Upper lobe of left lung (tissue), 6 donors: ENCODE measurements around the gene PRR5. TPM values are rescaled to one million over a fixed set of nuclear protein-coding genes. Genes with fewer than 3 reads are reported as not detected.
"Not testable (repeated sequence)": the region's sequence is repeated elsewhere in the genome, so short reads cannot be mapped to it uniquely, and the experiment has no call there.

Source experiments
- ATAC-seq, 2 donors: fragments of 200-7000 bp; cut with Tn5 transposase; one replicate each; pipeline ENCODE4 v1.9.1; 2022; ENCODE audit warnings: mild to moderate bottlenecking in 2 of 2, moderate library complexity in 2 of 2; ENCODE audit not compliant: low FRiP score in 2 of 2
- DNase-seq, 2 donors: peaks; one replicate each; pipeline ENCODE4 v3.0.0-alpha.2; 2019 to 2020
- H3K27ac ChIP-seq, 4 donors: fragments of 200-600 bp; sonication (generic); one replicate each; pipeline ENCODE4 v1.5.1; 2016 to 2019
- H3K27me3 ChIP-seq, 4 donors: fragments of 200-600 bp; sonication (generic); one replicate each; pipeline ENCODE4 v1.5.1; 2017 to 2019
- H3K36me3 ChIP-seq, 4 donors: fragments of 200-600 bp; sonication (generic); one replicate each; pipeline ENCODE4 v1.5.1; 2016 to 2019
- H3K4me1 ChIP-seq, 4 donors: fragments of 200-600 bp; sonication (generic); one replicate each; pipeline ENCODE4 v1.5.1; 2018 to 2019
- H3K4me3 ChIP-seq, 4 donors: fragments of 200-600 bp; sonication (generic); one replicate each; pipeline ENCODE4 v1.5.1; 2017 to 2019; ENCODE audit warnings: mild to moderate bottlenecking in 2 of 4, moderate library complexity in 1 of 4
- H3K9me3 ChIP-seq, 4 donors: fragments of 200-600 bp; sonication (generic); one replicate each; pipeline ENCODE4 v1.5.1; 2018 to 2019
- CTCF ChIP-seq, 6 experiments: fragments of 450-650 bp in 4 of 6; fragments of 200-600 bp in 2 of 6; sonication (generic) in 2 of 6; IDR thresholded peaks; one replicate each; pipeline ENCODE4 v1.5.1; 2016 to 2019; ENCODE audit warnings: antibody characterized with exemption in 6 of 6
- EP300 ChIP-seq, 4 donors: sonication (generic); formaldehyde crosslinking; IDR thresholded peaks; one replicate each; pipeline ENCODE4 v1.5.1; 2017; ENCODE audit warnings: antibody characterized with exemption in 4 of 4, control low read depth in 2 of 4
- POLR2A ChIP-seq, 4 donors: fragments of 450-650 bp; IDR thresholded peaks; one replicate each; pipeline ENCODE4 v1.5.1; 2016 to 2017; ENCODE audit warnings: antibody characterized with exemption in 4 of 4, mild to moderate bottlenecking in 2 of 4
- POLR2AphosphoS5 ChIP-seq, 2 donors: sonication (generic); formaldehyde crosslinking; IDR thresholded peaks; one replicate each; pipeline ENCODE4 v1.5.1; 2017; ENCODE audit warnings: antibody characterized with exemption in 2 of 2
- WGBS, 2 donors: methylation state at CpG; one replicate each; pipeline ENCODE4 v1.1.5; 2017 to 2018; 5-methylcytosine and 5-hydroxymethylcytosine counted together
- total RNA-seq, 6 donors: library from RNA; depleted of rRNA in 4 of 6; stranded (reverse); fragments of >200 nt in 4 of 6; gene quantifications; one replicate each; pipeline versions ENCODE4 v1.1.0 to v1.2.1, GENCODE V29; 2016 to 2021
- donor health status: DM: no; HTN: no; CAD: no; lungs with moderate emphysema.
- donor health status: DM: no; HTN: yes; CAD: no; lungs with severe emphysema.

The PRR5 gene
- total RNA-seq, 6 donors from 2014 or later: 13.1 to 68.1 (median 15.8) TPM

- Histone ChIP-seq H3K4me3 (no peak overlapping the region), H3K9me3 (no peaks in the 10 kb centered on the region), H3K27me3 (no peaks in the 10 kb centered on the region), H3K36me3 (no peaks in the 10 kb centered on the region), H3K27ac (no peak overlapping the region), H3K4me1 (peaks cover 0 to 10% (median 10%) of the 10 kb centered on the region in 4 donors)
- 100% methylated on average over 1 to 3 of the region's 5 CpGs for WGBS, 2 donors
- DNase-seq (peak in 1 of 2 donors; percentile 64), ATAC-seq (no peak)
- TF ChIP-seq POLR2AphosphoS5 (IDR thresholded peaks at IDR 0.05) (no peak), CTCF (IDR thresholded peaks at IDR 0.05) (no peak), POLR2A (IDR thresholded peaks at IDR 0.05) (no peak), EP300 (IDR thresholded peaks at IDR 0.05) (no peak)
These were observed 37.0 kb downstream of the PRR5 start for GRCh38 chr22:44739024-44739423.

DNA sequence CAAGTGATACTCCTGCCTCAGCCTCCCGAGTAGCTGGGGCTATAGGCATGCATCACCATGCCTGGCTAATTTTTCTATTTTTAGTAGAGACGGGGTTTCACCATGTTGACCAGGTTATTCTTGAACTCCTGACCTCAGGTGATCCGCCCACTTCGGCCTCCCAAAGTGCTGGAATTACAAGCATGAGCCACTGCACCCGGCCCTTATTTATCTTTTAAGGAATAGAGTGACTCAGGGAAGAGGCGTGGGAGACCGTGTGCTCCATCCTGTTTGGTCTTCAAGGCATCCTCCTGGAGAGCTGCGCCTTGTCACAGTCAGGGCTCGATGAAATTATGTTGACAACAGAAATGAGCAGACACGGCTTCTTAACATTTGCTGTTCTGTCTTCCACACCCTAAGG lies 37.7 kb downstream of the PRR5 start:
- H3K27me3 ChIP-seq, H3K9me3 ChIP-seq, H3K27ac ChIP-seq, H3K36me3 ChIP-seq, H3K4me3 ChIP-seq, ATAC-seq: not testable (repeated sequence)
- H3K4me1 ChIP-seq: peaks cover 0 to 10% (median 10%) of the 10 kb centered on the region in 4 donors
- DNase-seq: peak in 1 of 2 donors; percentile 57
- WGBS, 2 donors: 35 to 51% methylated on average over 9 to 10 of the region's 10 CpGs

DNA sequence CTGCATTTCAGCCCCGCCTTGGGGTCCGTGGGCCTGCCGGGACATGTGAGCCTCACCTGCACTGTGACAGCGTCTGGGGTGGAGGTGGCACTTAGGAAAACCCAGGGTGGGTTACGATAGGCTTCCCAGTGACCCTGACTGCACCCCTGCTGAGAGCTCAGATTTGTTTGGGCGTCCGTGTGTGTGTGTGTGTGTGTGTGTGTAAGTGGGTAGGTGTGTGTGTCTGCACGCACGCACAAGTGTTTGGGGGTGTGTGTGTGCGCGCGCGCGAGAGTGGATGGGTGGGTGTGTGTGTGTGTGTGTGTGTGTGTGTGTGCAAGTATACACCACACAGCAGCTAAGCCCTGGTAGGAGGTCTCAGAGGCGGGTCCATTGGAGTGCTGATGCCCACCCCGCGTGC lies 38.3 kb downstream of the PRR5 start:
- no peaks in the 10 kb centered on the region for H3K36me3 ChIP-seq
- WGBS, 2 donors: 72 to 79% methylated on average over 13 to 16 of the region's 17 CpGs
- DNase-seq (no peak), ATAC-seq (no peak)
- no peak overlapping the region for H3K27ac ChIP-seq
- no peaks in the 10 kb centered on the region for H3K27me3 ChIP-seq
- H3K9me3 ChIP-seq: no peaks in the 10 kb centered on the region
- H3K4me3 ChIP-seq: no peak overlapping the region
- no peak for TF ChIP-seq CTCF (IDR thresholded peaks at IDR 0.05)
- TF ChIP-seq POLR2AphosphoS5 (IDR thresholded peaks at IDR 0.05): no peak
- no peak for TF ChIP-seq EP300 (IDR thresholded peaks at IDR 0.05)
- TF ChIP-seq POLR2A (IDR thresholded peaks at IDR 0.05): no peak
- H3K4me1 ChIP-seq: peaks cover 0 to 10% (median 10%) of the 10 kb centered on the region in 4 donors

DNA sequence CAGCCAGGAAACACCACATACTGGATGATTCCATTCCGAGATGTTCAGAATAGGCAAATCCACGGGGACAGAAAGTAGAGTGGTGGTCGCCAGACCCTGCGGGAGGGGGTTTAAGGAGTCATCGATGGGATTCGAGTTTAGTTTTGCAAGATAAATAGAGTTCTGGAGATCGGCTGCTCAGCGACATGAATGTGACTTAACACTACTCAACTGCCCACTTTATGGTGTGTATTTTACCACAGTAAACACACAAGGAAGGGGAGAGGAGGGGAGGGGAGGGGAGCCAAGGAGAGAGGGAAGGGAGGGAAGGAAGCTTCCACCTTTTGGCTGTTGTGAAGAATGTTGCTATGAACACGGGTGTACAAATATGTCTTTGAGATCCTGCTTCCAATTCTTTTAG lies 39.9 kb downstream of the PRR5 start:
- peak overlapping the region in 1 of 4 donors; percentile 43 for H3K27ac ChIP-seq
- peak in 1 of 2 donors; percentile 45 for DNase-seq

DNA sequence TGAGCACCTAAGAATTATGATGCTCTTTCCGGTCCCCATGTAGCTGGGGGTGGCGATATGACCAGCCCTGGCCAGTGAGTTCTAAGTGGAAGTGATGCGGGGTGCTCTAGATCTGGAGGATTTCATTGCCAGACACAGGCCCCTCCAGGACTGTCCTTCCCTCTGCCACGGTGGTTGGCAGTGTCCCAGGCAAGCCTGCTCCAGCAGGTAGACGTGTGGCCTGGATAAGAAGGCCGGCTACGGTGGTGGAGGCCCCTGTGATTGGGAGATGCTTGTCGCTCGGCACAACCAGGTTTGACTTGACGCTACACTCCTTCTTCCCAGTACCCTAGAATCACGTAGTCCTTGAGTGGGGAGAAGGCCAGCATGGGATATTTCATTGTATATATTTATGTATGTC lies 41.2 kb downstream of the PRR5 start:
- TF ChIP-seq EP300 (IDR thresholded peaks at IDR 0.05) (no peak), POLR2A (IDR thresholded peaks at IDR 0.05) (no peak), CTCF (IDR thresholded peaks at IDR 0.05) (no peak), POLR2AphosphoS5 (IDR thresholded peaks at IDR 0.05) (no peak)
- H3K27me3 ChIP-seq: no peaks in the 10 kb centered on the region
- H3K36me3 ChIP-seq: no peaks in the 10 kb centered on the region
- no peaks in the 10 kb centered on the region for H3K9me3 ChIP-seq
- ATAC-seq: no peak
- H3K4me3 ChIP-seq: no peak overlapping the region
- DNase-seq: no peak
- peaks cover 0 to 12% (median 1%) of the 10 kb centered on the region in 4 donors for H3K4me1 ChIP-seq
- no peak overlapping the region for H3K27ac ChIP-seq
- 87 to 94% methylated on average over 9 of the region's 11 CpGs for WGBS, 2 donors

More for the DNA sequence above, 39.9 kb downstream of the PRR5 start:
- 46 to 47% methylated on average over 9 of the region's 9 CpGs for WGBS, 2 donors
- Histone ChIP-seq H3K4me1 (peaks cover 0 to 5% (median 1%) of the 10 kb centered on the region in 4 donors), H3K27me3 (no peaks in the 10 kb centered on the region), H3K36me3 (no peaks in the 10 kb centered on the region), H3K4me3 (no peak overlapping the region), H3K9me3 (no peaks in the 10 kb centered on the region)
- peak in 1 of 2 donors; percentile 35 for ATAC-seq
- TF ChIP-seq CTCF (IDR thresholded peaks at IDR 0.05): no peak
- no peak for TF ChIP-seq POLR2AphosphoS5 (IDR thresholded peaks at IDR 0.05)
- TF ChIP-seq POLR2A (IDR thresholded peaks at IDR 0.05): no peak
- no peak for TF ChIP-seq EP300 (IDR thresholded peaks at IDR 0.05)
